GM18907 (cell line): ENCODE measurements around the gene IER3IP1.
A peak's percentile ranks its signal among the peaks of the same experiment; 100 is the strongest.
"Not testable (repeated sequence)": the region's sequence is repeated elsewhere in the genome, so short reads cannot be mapped to it uniquely, and the experiment has no call there.

Experiments used
- ATAC-seq: cut with Tn5 transposase; IDR thresholded peaks from one replicate; pipeline ENCODE4 v1.9.1; 2021; ENCODE audit warnings: mild to moderate bottlenecking, moderate library complexity; ENCODE audit not compliant: unreplicated experiment

Gene IER3IP1

GRCh38 chr18:47175898-47176575 is at the start of gene IER3IP1:
Gene IER3IP1 (minus strand): TSS chr18:47176364. CDS start chr18:47176277, 87 bp downstream.
- ATAC-seq, result peak; percentile 81

- ATAC-seq, result no peak
These were observed 39.5 kb upstream of the IER3IP1 start for GRCh38 chr18:47215554-47216138.

GRCh38 chr18:47209171-47209570 is 33.0 kb upstream of the IER3IP1 start:
- no peak for ATAC-seq

- ATAC-seq, result no peak
These were observed 30.9 kb upstream of the IER3IP1 start for GRCh38 chr18:47206945-47207637.

- ATAC-seq, result no peak
These were observed 28.9 kb upstream of the IER3IP1 start for GRCh38 chr18:47204908-47205522.

- ATAC-seq, result no peak
These were observed 27.7 kb upstream of the IER3IP1 start for GRCh38 chr18:47203626-47204464.

GRCh38 chr18:47195961-47196360 is 19.8 kb upstream of the IER3IP1 start:
- not testable (repeated sequence) for ATAC-seq

GRCh38 chr18:47191961-47192360 is 15.8 kb upstream of the IER3IP1 start:
- no peak for ATAC-seq

- ATAC-seq, result no peak
These were observed 11.6 kb upstream of the IER3IP1 start for GRCh38 chr18:47187721-47188120.

GRCh38 chr18:47184419-47185050 is 8.4 kb upstream of the IER3IP1 start:
- ATAC-seq, result no peak

- not testable (repeated sequence) for ATAC-seq
These were observed 6.0 kb upstream of the IER3IP1 start for GRCh38 chr18:47182156-47182555.

GRCh38 chr18:47180765-47181164 is 4.6 kb upstream of the IER3IP1 start:
- ATAC-seq, result no peak

GRCh38 chr18:47179520-47179919 is 3.4 kb upstream of the IER3IP1 start:
- no peak for ATAC-seq

GRCh38 chr18:47175283-47175897 is 774 bp downstream of the IER3IP1 start:
- peak; percentile 13 for ATAC-seq

- ATAC-seq, result no peak
These were observed 1.5 kb downstream of the IER3IP1 start for GRCh38 chr18:47174545-47175116.

- no peak for ATAC-seq
These were observed 3.7 kb downstream of the IER3IP1 start for GRCh38 chr18:47172476-47172875.

GRCh38 chr18:47168913-47169312 is 7.3 kb downstream of the IER3IP1 start:
- no peak for ATAC-seq

- ATAC-seq, result no peak
These were observed 7.7 kb downstream of the IER3IP1 start for GRCh38 chr18:47168509-47168908.

- ATAC-seq, result peak; percentile 47
These were observed 9.9 kb downstream of the IER3IP1 start for GRCh38 chr18:47166294-47166693.
